Gastroesophageal sphincter (tissue), 4 donors: ENCODE measurements around the gene SPTBN2. TPM values are rescaled to one million over a fixed set of nuclear protein-coding genes. Genes with fewer than 3 reads are reported as not detected.

Source experiments
- ATAC-seq: fragments of 150-250 bp; one replicate; pipeline ENCODE4 v1.9.1; 2016; ENCODE audit warnings: mild to moderate bottlenecking, moderate library complexity
- H3K27ac ChIP-seq, 4 donors: fragments of 200-600 bp; sonication (generic) in 3 of 4; 1 replicate in 3 of 4; 2 replicates in 1 of 4; pipeline ENCODE4 v1.5.1; 2016 to 2019
- H3K27me3 ChIP-seq: fragments of 200-600 bp; sonication (generic); one replicate; pipeline ENCODE4 v1.5.1; 2019
- H3K36me3 ChIP-seq, 2 donors: fragments of 200-600 bp; sonication (generic); one replicate each; pipeline ENCODE4 v1.5.1; 2019; ENCODE audit warnings: control low read depth in 1 of 2
- H3K4me1 ChIP-seq, 3 donors: fragments of 200-600 bp; sonication (generic); 1 replicate in 2 of 3; 2 replicates in 1 of 3; pipeline ENCODE4 v1.5.1; 2016 to 2019; ENCODE audit warnings: control low read depth in 2 of 3
- H3K4me3 ChIP-seq, 2 donors: fragments of 200-600 bp; sonication (generic); one replicate each; pipeline ENCODE4 v1.5.1; 2019; ENCODE audit warnings: mild to moderate bottlenecking in 1 of 2, moderate library complexity in 1 of 2
- H3K9me3 ChIP-seq, 3 donors: fragments of 200-600 bp; sonication (generic); one replicate each; pipeline ENCODE4 v1.5.1; 2017 to 2019; ENCODE audit warnings: control low read depth in 2 of 3
- CTCF ChIP-seq, 4 experiments: fragments of 200-600 bp in 2 of 4; fragments of 450-650 bp in 2 of 4; sonication (generic) in 1 of 4; IDR thresholded peaks; one replicate each; pipeline ENCODE4 v1.5.1; 2017 to 2019; ENCODE audit warnings: antibody characterized with exemption in 4 of 4, mild to moderate bottlenecking in 2 of 4, moderate library complexity in 2 of 4
- EP300 ChIP-seq: sonication (generic); formaldehyde crosslinking; IDR thresholded peaks from one replicate; pipeline ENCODE4 v1.6.1; 2017; ENCODE audit warnings: antibody characterized with exemption, mild to moderate bottlenecking
- POLR2A ChIP-seq, 2 donors: fragments of 450-650 bp; IDR thresholded peaks; one replicate each; pipeline ENCODE4 v1.6.1; 2017; ENCODE audit warnings: antibody characterized with exemption in 2 of 2, mild to moderate bottlenecking in 2 of 2, moderate library complexity in 1 of 2
- POLR2AphosphoS5 ChIP-seq: sonication (generic); formaldehyde crosslinking; IDR thresholded peaks from one replicate; pipeline ENCODE4 v1.6.1; 2017; ENCODE audit warnings: antibody characterized with exemption
- WGBS, 2 donors: methylation state at CpG; one replicate each; pipeline ENCODE4 v1.1.5; 2018; ENCODE audit warnings: low coverage in 1 of 2; 5-methylcytosine and 5-hydroxymethylcytosine counted together
- total RNA-seq, 4 donors: library from RNA; depleted of rRNA; stranded (reverse); fragments of >200 nt; gene quantifications; one replicate each; pipeline ENCODE4 v1.1.0, GENCODE V29; 2016

SPTBN2 gene
- total RNA-seq, 4 donors from 2014 or later: 1.8 to 19.5 (median 5.6) TPM

- no peaks in the 10 kb centered on the region for H3K36me3 ChIP-seq
- no peaks in the 10 kb centered on the region for H3K27me3 ChIP-seq
- no peak for TF ChIP-seq EP300
- no peak for TF ChIP-seq CTCF (IDR thresholded peaks at IDR 0.05)
- no peak for TF ChIP-seq POLR2AphosphoS5
- TF ChIP-seq POLR2A (IDR thresholded peaks at IDR 0.05): no peak
- H3K9me3 ChIP-seq: peaks cover 0 to under 1% (median 0%) of the 10 kb centered on the region in 3 donors
- peaks cover 0 to 5% (median 0%) of the 10 kb centered on the region in 3 donors for H3K4me1 ChIP-seq
- H3K4me3 ChIP-seq: no peak overlapping the region
- ATAC-seq: no peak
- no peak overlapping the region for H3K27ac ChIP-seq
- WGBS, 2 donors: 86% methylated on average over 11 of the region's 13 CpGs; no CpG with 5 or more reads in 1 of the 2 donors
These were observed 35.0 kb downstream of the SPTBN2 start for GRCh38 chr11:66694056-66694410.

DNA sequence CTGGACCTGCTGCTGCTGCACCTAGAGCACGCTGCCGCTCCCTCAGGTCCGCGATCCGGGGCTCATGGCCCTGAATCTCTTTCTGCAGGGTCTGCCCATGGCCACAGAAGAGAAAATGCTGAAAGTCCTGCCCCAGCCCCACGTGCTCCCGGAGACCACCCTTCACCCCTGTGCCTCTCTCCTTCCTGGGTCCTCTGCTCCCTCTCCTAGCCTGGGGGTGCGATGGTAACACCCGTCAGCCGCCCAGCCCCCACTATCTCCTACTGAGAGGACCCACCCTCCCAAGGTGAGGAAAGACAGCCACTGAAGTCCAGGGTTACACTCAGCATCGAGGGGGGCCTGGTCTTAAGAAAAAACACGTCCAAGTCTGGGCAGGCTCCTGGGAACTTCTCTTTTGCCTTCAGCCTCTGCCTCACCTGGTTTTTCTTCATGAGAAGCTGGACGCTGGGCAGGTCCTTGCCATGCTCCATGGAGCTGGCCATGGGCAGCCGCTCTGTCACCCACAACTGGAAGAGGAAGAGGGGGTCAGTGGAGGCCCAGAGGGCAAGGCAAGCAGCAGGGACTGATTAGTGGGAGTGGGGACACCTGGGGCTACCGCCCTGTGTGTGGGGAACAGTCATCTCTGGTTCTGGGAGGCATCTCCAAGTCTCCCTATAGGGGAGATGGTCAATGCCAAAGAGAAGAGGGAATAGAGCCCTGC lies 35.5 kb downstream of the SPTBN2 start:
- TF ChIP-seq POLR2AphosphoS5: no peak
- TF ChIP-seq EP300: no peak
- no peak for TF ChIP-seq POLR2A (IDR thresholded peaks at IDR 0.05)
- TF ChIP-seq CTCF (IDR thresholded peaks at IDR 0.05): no peak
- WGBS, 2 donors: 86 to 89% methylated on average over 5 of the region's 15 CpGs
- Histone ChIP-seq H3K4me3 (no peak overlapping the region), H3K27me3 (no peaks in the 10 kb centered on the region), H3K4me1 (peaks cover 0 to 5% (median 0%) of the 10 kb centered on the region in 3 donors), H3K36me3 (no peaks in the 10 kb centered on the region), H3K27ac (no peak overlapping the region), H3K9me3 (no peaks in the 10 kb centered on the region)
- no peak for ATAC-seq

DNA sequence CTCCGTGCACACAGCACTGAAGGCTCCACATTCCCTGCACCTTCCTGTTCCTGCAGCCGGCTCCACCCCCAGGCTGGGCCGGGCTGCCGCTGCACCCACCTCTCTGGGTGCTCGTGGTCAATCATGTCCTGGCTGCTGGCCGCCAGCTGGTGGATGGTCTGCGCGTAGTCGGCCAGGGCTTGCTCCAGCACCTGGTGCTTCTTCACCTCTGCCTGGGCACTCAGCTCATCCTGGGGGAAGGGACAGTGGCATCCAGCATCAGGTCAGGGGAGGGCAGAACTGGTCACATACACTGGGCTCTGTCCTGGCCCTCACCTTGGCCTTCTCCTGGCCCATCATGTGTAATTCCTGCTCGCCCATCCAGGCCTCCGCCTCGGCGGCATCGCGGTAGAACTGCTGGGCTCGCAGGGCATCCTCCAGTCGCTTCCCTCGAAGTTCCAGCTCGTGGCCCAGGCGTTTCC lies 36.1 kb downstream of the SPTBN2 start:
- TF ChIP-seq POLR2A (IDR thresholded peaks at IDR 0.05): no peak
- no peak for TF ChIP-seq POLR2AphosphoS5
- TF ChIP-seq CTCF (IDR thresholded peaks at IDR 0.05): no peak
- TF ChIP-seq EP300: no peak
- H3K9me3 ChIP-seq: no peaks in the 10 kb centered on the region
- 40 to 89% methylated on average over 1 to 11 of the region's 20 CpGs for WGBS, 2 donors
- no peaks in the 10 kb centered on the region for H3K27me3 ChIP-seq
- no peak for ATAC-seq
- H3K4me3 ChIP-seq: no peak overlapping the region
- H3K27ac ChIP-seq: no peak overlapping the region
- peaks cover 0 to 5% (median 0%) of the 10 kb centered on the region in 3 donors for H3K4me1 ChIP-seq
- H3K36me3 ChIP-seq: no peaks in the 10 kb centered on the region

- H3K9me3 ChIP-seq: no peaks in the 10 kb centered on the region
- H3K27me3 ChIP-seq: no peaks in the 10 kb centered on the region
- WGBS, 2 donors: 100% methylated on average over 1 of the region's 18 CpGs; no CpG with 5 or more reads in 1 of the 2 donors
- H3K36me3 ChIP-seq: no peaks in the 10 kb centered on the region
- H3K4me1 ChIP-seq: peaks cover 0 to 5% (median 0%) of the 10 kb centered on the region in 3 donors
- TF ChIP-seq CTCF (IDR thresholded peaks at IDR 0.05): no peak
- no peak for TF ChIP-seq POLR2A (IDR thresholded peaks at IDR 0.05)
- no peak for TF ChIP-seq EP300
- no peak for TF ChIP-seq POLR2AphosphoS5
- ATAC-seq: no peak
- H3K4me3 ChIP-seq: no peak overlapping the region
- H3K27ac ChIP-seq: no peak overlapping the region
These were observed 36.6 kb downstream of the SPTBN2 start for GRCh38 chr11:66692446-66692845.
